GM18507 (cell line): ENCODE results near the gene ARHGAP33.
"Not testable (repeated sequence)": the region's sequence is repeated elsewhere in the genome, so short reads cannot be mapped to it uniquely, and the experiment has no call there.

Source experiments
- DNase-seq: peaks from one replicate; pipeline ENCODE4 v3.0.0; 2011; ENCODE audit warnings: low read depth; ENCODE audit not compliant: insufficient read length; ENCODE audit errors: extremely low spot score
- FAIRE-seq: peaks from 2 replicates; lab custom pipeline; 2011; peaks lifted over from hg19 to GRCh38; lab: Jason Lieb, UNC

The ARHGAP33 gene

GRCh38 chr19:35789978-35790944 lies 14.9 kb downstream of the ARHGAP33 start:
- FAIRE-seq (no peak), DNase-seq (no peak)

- no peak for FAIRE-seq
Observed at GRCh38 chr19:35790981-35791813, 15.8 kb downstream of the ARHGAP33 start.

GRCh38 chr19:35791814-35792279 lies 16.5 kb downstream of the ARHGAP33 start:
- no peak for FAIRE-seq
- DNase-seq: no peak

More at GRCh38 chr19:35790981-35791813, 15.8 kb downstream of the ARHGAP33 start:
- DNase-seq: no peak

GRCh38 chr19:35792312-35792711 lies 16.9 kb downstream of the ARHGAP33 start:
- no peak for DNase-seq
- no peak for FAIRE-seq

GRCh38 chr19:35792888-35793287 lies 17.5 kb downstream of the ARHGAP33 start:
- DNase-seq (no peak), FAIRE-seq (no peak)

GRCh38 chr19:35793381-35794165 lies 18.2 kb downstream of the ARHGAP33 start:
- no peak for FAIRE-seq
- DNase-seq: no peak

- FAIRE-seq: not testable (repeated sequence)
Observed at GRCh38 chr19:35795564-35795963, 20.2 kb downstream of the ARHGAP33 start.

GRCh38 chr19:35796645-35797542 lies 21.5 kb downstream of the ARHGAP33 start:
- DNase-seq: no peak
- no peak for FAIRE-seq

More at GRCh38 chr19:35795564-35795963, 20.2 kb downstream of the ARHGAP33 start:
- not testable (repeated sequence) for DNase-seq

GRCh38 chr19:35797663-35798062 lies 22.3 kb downstream of the ARHGAP33 start:
- DNase-seq (no peak), FAIRE-seq (no peak)

GRCh38 chr19:35801828-35802227 lies 26.5 kb downstream of the ARHGAP33 start:
- FAIRE-seq (no peak), DNase-seq (no peak)

- DNase-seq: no peak
- no peak for FAIRE-seq
Observed at GRCh38 chr19:35805526-35806102, 30.2 kb downstream of the ARHGAP33 start.

GRCh38 chr19:35806597-35806996 lies 31.2 kb downstream of the ARHGAP33 start:
- FAIRE-seq (no peak), DNase-seq (no peak)

- FAIRE-seq (no peak), DNase-seq (no peak)
Observed at GRCh38 chr19:35807633-35808032, 32.3 kb downstream of the ARHGAP33 start.

- DNase-seq (no peak), FAIRE-seq (no peak)
Observed at GRCh38 chr19:35811317-35812219, 36.2 kb downstream of the ARHGAP33 start.

GRCh38 chr19:35812220-35813042 lies 37.1 kb downstream of the ARHGAP33 start, which contains the start of gene PRODH2:
Gene PRODH2 (minus strand): TSS chr19:35812845. CDS start chr19:35812805, 40 bp downstream.
- DNase-seq: no peak
- FAIRE-seq: no peak
